Activated CD8-positive, alpha-beta memory T cell treated with anti-CD3 and anti-CD28 coated beads for 4 hours (primary cell): ENCODE measurements around the gene OR51B5.
"Not testable (repeated sequence)": the region's sequence is repeated elsewhere in the genome, so short reads cannot be mapped to it uniquely, and the experiment has no call there.

Source experiments
- DNase-seq, 2 donors: peaks; one replicate each; pipeline ENCODE4 v3.0.0-alpha.2; 2020; ENCODE audit warnings: low read depth in 2 of 2

The OR51B5 gene, protein sequence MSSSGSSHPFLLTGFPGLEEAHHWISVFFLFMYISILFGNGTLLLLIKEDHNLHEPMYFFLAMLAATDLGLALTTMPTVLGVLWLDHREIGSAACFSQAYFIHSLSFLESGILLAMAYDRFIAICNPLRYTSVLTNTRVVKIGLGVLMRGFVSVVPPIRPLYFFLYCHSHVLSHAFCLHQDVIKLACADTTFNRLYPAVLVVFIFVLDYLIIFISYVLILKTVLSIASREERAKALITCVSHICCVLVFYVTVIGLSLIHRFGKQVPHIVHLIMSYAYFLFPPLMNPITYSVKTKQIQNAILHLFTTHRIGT

GRCh38 chr11:5343474-5344335 lies at the start of gene OR51B5:
Gene OR51B5, minus strand, starts transcription at chr11:5343524. Its CDS starts 0 bp downstream, at chr11:5343524.
- no peak for DNase-seq

DNA sequence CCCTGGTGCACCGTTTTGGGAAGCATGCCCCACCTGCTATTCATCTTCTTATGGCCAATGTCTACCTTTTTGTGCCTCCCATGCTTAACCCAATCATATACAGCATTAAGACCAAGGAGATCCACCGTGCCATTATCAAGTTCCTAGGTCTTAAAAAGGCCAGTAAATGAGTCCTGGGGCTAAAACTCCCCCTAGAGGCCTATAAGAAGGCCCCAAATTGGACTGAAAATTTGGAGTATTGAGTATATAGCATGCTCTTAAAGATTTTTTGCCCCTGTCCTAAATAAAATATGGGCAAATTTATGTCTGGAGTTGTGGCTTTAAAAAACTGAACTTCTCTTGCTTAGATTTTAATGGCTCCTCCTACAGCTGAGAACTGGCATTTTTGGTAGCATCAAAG lies 46.9 kb upstream of the OR51B5 start:
- no peak for DNase-seq

DNA sequence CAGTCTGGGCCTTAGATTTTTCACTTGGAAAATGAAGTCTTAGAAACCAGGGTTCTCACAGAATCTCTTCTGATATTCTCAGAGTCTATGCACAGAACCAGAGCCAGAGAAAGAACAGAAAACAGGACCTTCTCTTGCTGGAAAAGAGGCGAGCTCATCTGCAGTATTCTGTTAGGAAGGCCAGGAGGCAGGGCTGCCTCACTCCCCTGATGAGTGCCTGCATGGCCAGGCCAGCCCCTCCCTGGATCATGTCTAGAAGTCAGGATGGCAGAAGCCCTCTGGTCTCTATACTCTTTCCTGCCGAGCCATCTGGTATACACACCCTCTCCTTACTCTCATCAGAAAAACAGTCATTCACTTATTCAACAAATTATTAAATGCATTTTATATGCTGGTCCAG lies 41.0 kb upstream of the OR51B5 start:
- DNase-seq: no peak

DNA sequence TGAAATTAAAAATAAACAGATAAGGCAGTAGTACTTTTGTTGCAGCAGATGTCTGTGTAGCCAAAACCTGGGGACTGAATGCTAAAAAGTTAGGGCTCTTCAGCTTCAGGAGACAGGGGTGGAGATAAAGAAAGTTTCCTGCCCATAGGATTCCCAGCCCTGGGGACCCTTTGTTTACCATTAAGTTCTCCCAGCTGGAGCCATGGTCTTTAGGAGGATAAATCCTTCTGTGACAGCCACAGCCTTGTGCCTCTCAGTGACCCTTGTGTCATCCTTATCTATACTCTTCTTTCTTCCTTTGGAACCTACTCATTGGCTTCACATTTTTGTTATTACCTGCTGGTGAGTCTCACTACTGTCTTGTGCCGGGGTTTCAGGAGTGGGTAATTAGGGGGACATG lies 40.3 kb upstream of the OR51B5 start, which contains the start of gene OR51M1:
Gene OR51M1 (plus strand): TSS at position 237 of the 400 bp plus-strand sequence. CDS start 5,587 bp downstream, outside the sequence.
- no peak for DNase-seq

DNA sequence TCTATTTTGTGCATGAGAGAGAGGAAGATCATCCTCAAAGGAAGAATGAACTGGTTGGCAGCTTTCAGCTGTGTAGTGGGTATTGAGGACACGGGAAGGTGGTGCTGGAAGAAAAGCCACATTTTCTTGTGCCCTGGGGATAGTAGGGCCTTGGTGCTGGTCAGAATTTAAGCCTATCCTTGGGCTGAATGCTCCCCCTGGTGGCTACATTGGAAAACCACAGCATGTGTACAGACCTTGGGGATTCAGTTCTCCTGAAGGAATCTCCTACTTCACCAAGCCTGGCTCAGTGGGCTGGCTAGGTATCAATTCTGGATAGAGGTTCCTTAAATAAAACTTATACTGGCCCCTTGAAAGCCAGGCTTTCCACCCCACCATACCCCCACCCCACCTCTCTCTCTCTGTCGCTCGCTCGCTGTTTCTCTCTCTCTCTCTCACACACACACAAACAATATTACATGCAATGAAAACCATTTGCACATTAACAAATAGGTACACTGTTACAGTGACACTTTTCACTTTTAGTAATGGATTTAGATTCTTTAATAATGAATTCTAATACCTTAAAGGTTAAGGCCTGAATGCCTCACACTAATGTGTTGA lies 37.5 kb upstream of the OR51B5 start:
- no peak for DNase-seq

DNA sequence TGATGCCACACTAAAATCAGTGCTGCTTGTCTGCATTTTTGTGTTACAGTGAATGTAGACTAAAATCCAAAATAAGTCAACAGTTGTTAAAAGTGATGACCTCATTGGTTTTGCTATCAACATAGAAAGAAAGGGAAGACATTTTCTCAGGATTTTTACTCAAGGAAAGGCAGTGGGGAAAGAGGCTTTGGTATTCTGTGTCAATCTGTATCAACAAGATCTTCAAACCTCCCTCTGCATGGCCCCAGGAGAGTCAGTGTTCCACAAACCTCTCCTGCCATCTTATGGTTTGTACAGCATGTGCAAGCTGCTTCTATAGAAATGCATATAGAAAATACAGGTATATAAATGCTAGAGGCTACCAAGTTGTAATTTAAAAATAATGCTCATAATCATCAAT lies 26.5 kb upstream of the OR51B5 start:
- no peak for DNase-seq

DNA sequence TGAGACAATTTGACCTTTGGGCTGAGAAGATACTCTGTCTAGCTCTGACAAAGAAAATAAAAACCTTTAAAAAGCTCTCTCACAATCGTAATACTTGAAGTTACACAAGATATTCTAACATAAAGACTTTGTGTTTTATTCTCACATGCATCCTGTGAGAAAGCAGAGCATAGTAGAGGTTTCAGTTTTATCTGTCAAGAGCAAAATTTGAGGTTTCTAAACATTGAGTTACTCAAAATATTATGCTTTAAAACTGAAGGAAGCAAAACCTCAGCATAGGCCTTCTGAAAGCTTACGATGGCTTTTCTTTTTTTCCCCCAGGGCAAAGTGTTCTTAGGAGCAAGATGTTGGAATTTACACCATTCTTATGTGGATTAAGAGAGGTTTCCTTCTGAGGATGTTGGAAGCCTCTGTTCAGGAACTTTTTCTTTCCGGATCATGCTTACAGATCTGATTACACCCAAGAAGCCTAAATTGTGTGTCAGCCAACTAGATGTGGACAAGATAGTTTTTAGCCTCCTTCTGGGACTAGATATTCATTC lies 25.2 kb upstream of the OR51B5 start:
- DNase-seq: no peak

DNA sequence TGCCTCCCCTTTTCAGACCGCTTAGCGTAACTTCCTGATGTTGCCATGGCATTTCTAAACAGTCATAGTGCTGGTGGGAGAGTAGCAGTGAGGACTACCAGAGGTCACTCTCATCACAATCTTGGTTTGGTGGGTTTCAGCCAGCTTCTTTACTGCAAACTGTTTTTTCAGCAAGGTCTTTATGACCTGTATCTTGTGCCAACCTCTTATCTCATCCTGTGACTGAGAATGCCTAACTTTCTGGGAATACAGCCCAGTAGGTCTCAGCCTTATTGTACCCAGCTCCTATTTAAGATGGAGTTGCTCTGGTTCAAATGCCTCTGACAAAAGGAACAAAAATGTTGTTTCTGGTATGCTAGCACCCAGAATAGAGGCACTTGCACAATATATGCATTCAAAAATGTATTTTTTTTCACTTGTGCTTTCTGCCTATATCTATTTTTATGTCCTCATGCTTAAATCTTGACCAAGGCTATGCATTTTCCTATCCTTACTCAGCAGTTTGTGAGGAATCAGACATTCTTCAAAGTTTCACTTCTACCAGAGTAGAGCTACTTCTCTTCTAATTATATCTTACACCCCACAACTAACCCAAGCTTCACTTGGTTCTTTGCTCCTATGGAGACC lies 24.2 kb upstream of the OR51B5 start:
- no peak for DNase-seq

- DNase-seq: no peak
Observed at GRCh38 chr11:5366856-5367255, 23.5 kb upstream of the OR51B5 start.

DNA sequence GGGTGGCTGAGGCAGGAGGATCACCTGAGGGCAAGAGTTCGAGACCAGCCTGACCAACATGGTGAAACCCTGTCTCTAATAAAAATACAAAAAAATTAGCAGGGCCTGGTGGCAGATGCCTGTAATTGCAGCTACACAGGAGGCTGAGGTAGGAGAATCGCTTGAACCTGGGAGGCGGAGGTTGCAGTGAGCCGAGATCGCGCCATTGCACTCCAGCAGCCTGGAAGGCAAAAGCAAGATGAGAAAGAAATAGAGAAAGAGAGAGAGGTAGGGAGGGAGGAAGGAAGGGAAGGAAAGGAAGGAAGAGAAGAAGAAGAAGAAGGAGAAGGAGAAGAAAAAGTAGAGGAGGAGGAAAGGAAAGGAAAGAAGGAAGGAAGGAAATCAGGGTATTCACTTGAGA lies 23.0 kb upstream of the OR51B5 start:
- DNase-seq: not testable (repeated sequence)

GRCh38 chr11:5364214-5364613 lies 20.9 kb upstream of the OR51B5 start:
- DNase-seq: no peak

DNA sequence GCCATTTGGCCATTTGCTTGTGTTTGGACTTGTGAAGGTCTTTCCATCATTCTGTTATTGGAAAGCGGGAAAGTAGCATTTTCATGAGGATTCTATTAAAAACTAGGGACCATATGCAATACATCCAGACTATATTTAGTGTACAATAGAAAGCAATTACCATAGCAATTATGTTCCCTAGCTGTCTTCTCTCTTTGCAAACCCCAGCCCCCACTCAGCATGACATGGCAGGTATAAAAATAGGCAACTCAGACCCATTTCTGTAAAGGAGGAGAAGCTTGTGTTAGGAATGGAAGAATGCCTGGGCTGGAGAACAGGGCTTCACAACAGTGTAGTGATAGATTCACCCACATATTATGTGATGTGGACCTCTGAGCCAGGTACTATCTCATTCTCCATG lies 20.4 kb upstream of the OR51B5 start:
- DNase-seq: no peak

- no peak for DNase-seq
Observed at GRCh38 chr11:5362017-5362625, 18.8 kb upstream of the OR51B5 start.

DNA sequence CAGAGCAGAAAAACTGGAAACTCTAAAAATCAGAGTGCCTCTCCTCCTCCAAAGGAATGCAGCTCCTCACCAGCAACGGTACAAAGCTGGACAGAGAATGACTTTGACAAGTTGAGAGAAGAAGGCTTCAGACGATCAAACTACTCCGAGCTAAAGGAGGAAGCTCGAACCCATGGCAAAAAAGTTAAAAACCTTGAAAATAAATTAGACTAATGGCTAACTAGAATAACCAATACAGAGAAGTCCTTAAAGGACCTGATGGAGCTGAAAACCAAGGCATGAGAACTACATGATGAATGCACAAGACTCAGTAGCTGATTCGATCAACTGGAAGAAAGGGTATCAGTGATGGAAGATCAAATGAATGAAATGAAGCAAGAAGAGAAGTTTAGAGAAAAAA lies 12.7 kb upstream of the OR51B5 start:
- not testable (repeated sequence) for DNase-seq

GRCh38 chr11:5351208-5351607 lies 7.9 kb upstream of the OR51B5 start, which contains the start of gene OR51B6:
Gene OR51B6, plus strand, starts transcription at chr11:5351508. Its CDS starts 0 bp downstream, at chr11:5351508.
- no peak for DNase-seq

GRCh38 chr11:5349550-5349949 lies 6.2 kb upstream of the OR51B5 start:
- no peak for DNase-seq

GRCh38 chr11:5348551-5349194 lies 5.3 kb upstream of the OR51B5 start:
- no peak for DNase-seq

GRCh38 chr11:5345831-5346230 lies 2.5 kb upstream of the OR51B5 start:
- no peak for DNase-seq

DNA sequence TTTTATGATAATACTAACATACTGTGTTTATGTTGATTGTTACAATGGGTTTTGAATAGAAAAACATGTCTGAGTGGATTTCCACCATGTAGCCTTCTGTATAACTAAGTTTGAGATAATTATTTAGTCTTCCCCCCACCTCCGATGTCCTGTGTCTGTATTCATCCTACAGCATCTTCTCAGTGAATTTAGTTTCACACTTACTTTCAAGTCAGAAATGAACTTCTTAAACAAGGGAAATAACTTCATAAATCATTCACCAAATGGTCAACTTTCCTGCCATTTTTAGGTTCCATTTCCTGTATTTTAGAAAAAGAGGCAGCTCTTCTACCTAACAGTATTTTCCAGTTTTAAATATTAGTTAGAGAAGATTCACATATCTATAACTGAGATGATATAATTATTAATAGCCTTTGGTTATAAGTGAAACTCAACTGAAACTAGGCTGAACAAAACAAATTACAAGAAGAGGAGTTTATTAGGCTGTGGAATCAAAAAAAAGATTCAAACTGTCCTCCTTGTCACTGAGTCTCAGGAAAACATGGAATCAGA lies 3.5 kb downstream of the OR51B5 start:
- no peak for DNase-seq

DNA sequence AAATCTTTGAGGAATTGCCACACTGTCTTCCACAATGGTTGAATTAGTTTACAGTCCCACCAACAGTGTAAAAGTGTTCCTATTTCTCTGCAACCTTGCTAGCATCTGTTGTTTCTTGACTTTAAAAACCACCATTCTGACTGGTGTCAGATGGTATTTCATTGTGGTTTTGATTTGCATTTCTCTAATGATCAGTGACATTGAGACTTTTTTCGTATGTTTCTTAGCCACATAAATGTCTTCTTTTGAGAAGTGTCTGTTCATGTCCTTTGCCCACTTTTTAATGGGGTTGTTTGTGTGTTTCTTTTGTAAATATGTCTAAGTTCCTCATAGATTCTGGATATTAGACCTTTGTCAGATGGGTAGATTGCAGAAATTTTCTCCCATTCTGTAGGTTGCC lies 6.1 kb downstream of the OR51B5 start:
- DNase-seq: not testable (repeated sequence)
